GM23338 (cell line): ENCODE results near the gene CDH4. TPM values are rescaled to one million over a fixed set of nuclear protein-coding genes. Genes with fewer than 3 reads are reported as not detected.

Experiments
- ATAC-seq: fragments of 200-7000 bp; cut with Tn5 transposase; 3 replicates; pipeline ENCODE4 v1.9.1; 2020
- DNase-seq: peaks from one replicate; pipeline ENCODE4 v3.0.0-alpha.2; 2015; ENCODE audit warnings: low spot score
- H2AFZ ChIP-seq: fragments of 200-600 bp; sonication (generic); 2 replicates; pipeline ENCODE4 v1.8.0; 2016; ENCODE audit warnings: antibody characterized with exemption, mild to moderate bottlenecking, moderate library complexity
- H3F3A ChIP-seq: fragments of 200-600 bp; sonication (generic); replicated peaks from 2 replicates; pipeline ENCODE4 v1.8.0; 2017; ENCODE audit warnings: antibody characterized with exemption, mixed run types, low read depth
- H3K27ac ChIP-seq: fragments of 200-600 bp; sonication (generic); 2 replicates; pipeline ENCODE4 v1.6.1; 2016; ENCODE audit warnings: low read depth
- H3K27me3 ChIP-seq: fragments of 200-600 bp; sonication (generic); 2 replicates; pipeline ENCODE4 v1.8.0; 2016; ENCODE audit warnings: mild to moderate bottlenecking, mixed run types, moderate library complexity; ENCODE audit not compliant: insufficient read depth
- H3K36me3 ChIP-seq: fragments of 200-600 bp; sonication (generic); 2 replicates; pipeline ENCODE4 v1.8.0; 2016; ENCODE audit warnings: mild to moderate bottlenecking; ENCODE audit not compliant: insufficient read depth
- H3K4me1 ChIP-seq: fragments of 200-600 bp; sonication (generic); 2 replicates; pipeline ENCODE4 v1.8.0; 2016; ENCODE audit warnings: mild to moderate bottlenecking, moderate library complexity; ENCODE audit not compliant: insufficient read depth
- H3K4me2 ChIP-seq: fragments of 200-600 bp; sonication (generic); 2 replicates; pipeline ENCODE4 v1.7.1; 2017; ENCODE audit warnings: mixed run types
- H3K4me3 ChIP-seq: fragments of 200-600 bp; sonication (generic); 2 replicates; pipeline ENCODE4 v1.6.1; 2016; ENCODE audit warnings: mixed run types
- H3K79me2 ChIP-seq: fragments of 200-600 bp; sonication (generic); replicated peaks from 2 replicates; pipeline ENCODE4 v1.8.0; 2017; ENCODE audit warnings: mild to moderate bottlenecking; ENCODE audit not compliant: insufficient read depth
- H3K9me2 ChIP-seq: fragments of 200-600 bp; sonication (generic); 2 replicates; pipeline ENCODE4 v1.8.0; 2017; ENCODE audit not compliant: insufficient read depth
- H4K20me1 ChIP-seq: fragments of 200-600 bp; sonication (generic); replicated peaks from 2 replicates; pipeline ENCODE4 v1.8.0; 2017; ENCODE audit warnings: mild to moderate bottlenecking; ENCODE audit not compliant: insufficient read depth
- H3K27ac Mint-ChIP-seq: 2 replicates; pipeline ENCODE4 v1.8.0; 2020; ENCODE audit warnings: inconsistent platforms, mild to moderate bottlenecking, moderate library complexity, mixed read lengths
- H3K27me3 Mint-ChIP-seq: 3 replicates; pipeline ENCODE4 v1.8.0; 2022; ENCODE audit warnings: low read depth, mild to moderate bottlenecking, moderate library complexity, mixed read lengths, inconsistent platforms; ENCODE audit not compliant: insufficient read depth, poor library complexity
- H3K36me3 Mint-ChIP-seq: 3 replicates; pipeline ENCODE4 v1.8.0; 2021; ENCODE audit warnings: low read depth, mild to moderate bottlenecking, inconsistent platforms, moderate library complexity, mixed read lengths
- H3K4me1 Mint-ChIP-seq: 3 replicates; pipeline ENCODE4 v1.8.0; 2020; ENCODE audit warnings: mild to moderate bottlenecking, inconsistent platforms, mixed read lengths
- H3K4me3 Mint-ChIP-seq: 3 replicates; pipeline ENCODE4 v1.8.0; 2021; ENCODE audit warnings: moderate library complexity, mild to moderate bottlenecking, inconsistent platforms, mixed read lengths
- H3K9me3 Mint-ChIP-seq: 3 replicates; pipeline ENCODE4 v1.8.0; 2020; ENCODE audit warnings: moderate library complexity, mild to moderate bottlenecking, inconsistent platforms, mixed read lengths
- CREB1 ChIP-seq: fragments of 250-450 bp; sonication (Bioruptor Pico); IDR thresholded peaks from 2 replicates; pipeline ENCODE4 v1.5.0; 2020; ENCODE audit warnings: low read depth, mild to moderate bottlenecking, moderate library complexity
- CTCF ChIP-seq, 2 experiments: fragments of 200-600 bp in 1 of 2; sonication (generic) in 1 of 2; conservative IDR thresholded peaks; 2 replicates each; pipeline versions ENCODE4 v1.5.1 to v1.6.1; 2016 to 2017; ENCODE audit warnings: antibody characterized with exemption in 2 of 2, low read depth in 2 of 2, mild to moderate bottlenecking in 2 of 2, moderate library complexity in 1 of 2
- ETS1 ChIP-seq: IDR thresholded peaks from 2 replicates; pipeline ENCODE4 v1.6.1; 2016; ENCODE audit warnings: antibody characterized with exemption
- EZH2 ChIP-seq: fragments of 200-600 bp; sonication (generic); IDR thresholded peaks from one replicate; pipeline ENCODE4 v1.8.0; 2017; ENCODE audit warnings: antibody characterized with exemption, mild to moderate bottlenecking, low read depth; ENCODE audit not compliant: unreplicated experiment
- EZH2phosphoT487 ChIP-seq: fragments of 200-600 bp; sonication (generic); IDR thresholded peaks from one replicate; pipeline ENCODE4 v1.8.1; 2018; ENCODE audit warnings: antibody characterized with exemption; ENCODE audit not compliant: unreplicated experiment
- JUNB ChIP-seq: IDR thresholded peaks from one replicate; pipeline ENCODE4 v1.6.1; 2016; ENCODE audit warnings: antibody characterized with exemption; ENCODE audit not compliant: unreplicated experiment
- NANOG ChIP-seq: IDR thresholded peaks from 2 replicates; pipeline ENCODE4 v1.6.1; 2016; ENCODE audit warnings: antibody characterized with exemption, borderline replicate concordance
- POLR2AphosphoS5 ChIP-seq: IDR thresholded peaks from 2 replicates; pipeline ENCODE4 v1.6.1; 2016; ENCODE audit warnings: antibody characterized with exemption, low read depth
- REST ChIP-seq: IDR thresholded peaks from one replicate; pipeline ENCODE4 v1.6.1; 2018; ENCODE audit warnings: antibody characterized with exemption; ENCODE audit not compliant: unreplicated experiment
- STAT1 ChIP-seq: IDR thresholded peaks from one replicate; pipeline ENCODE4 v1.6.1; 2016; ENCODE audit warnings: antibody characterized with exemption; ENCODE audit not compliant: unreplicated experiment
- ZNF114 ChIP-seq: fragments of 250-450 bp; sonication (Bioruptor Pico); IDR thresholded peaks from 2 replicates; pipeline ENCODE4 v1.5.0; 2020; ENCODE audit warnings: mild to moderate bottlenecking, moderate library complexity
- ZNF331 ChIP-seq: fragments of 250-450 bp; sonication (Bioruptor Pico); IDR thresholded peaks from 2 replicates; pipeline ENCODE4 v1.5.0; 2020; ENCODE audit warnings: low read depth, mild to moderate bottlenecking, moderate library complexity
- ZNF462 ChIP-seq: fragments of 250-450 bp; sonication (Bioruptor Pico); IDR thresholded peaks from 2 replicates; pipeline ENCODE4 v1.5.0; 2020; ENCODE audit warnings: mild to moderate bottlenecking, moderate library complexity
- polyA plus RNA-seq: library from polyadenylated mRNA; unstranded; fragments of >200 nt; fragmentation: Nextera tagmentation; extraction: Ambion mirVana; gene quantifications from 2 replicates; pipeline ENCODE4 v1.2.1, GENCODE V29; 2016
- total RNA-seq: library from RNA; depleted of rRNA; stranded (reverse); fragments of >200 nt; shearing (Covaris generic); gene quantifications from 2 replicates; pipeline ENCODE4 v1.2.3, GENCODE V29; 2014

The CDH4 gene
- total and polyA plus RNA-seq, 2 experiments from 2014 or later: 1.2 to 4.2 TPM

GRCh38 chr20:61967300-61967699 is 715.2 kb downstream of the CDH4 start:
- Mint-ChIP-seq H3K27me3 (peaks cover 3% of the 10 kb centered on the region), H3K4me1 (peaks cover 2% of the 10 kb centered on the region; the same call in 1 of the 3 replicates)

More at GRCh38 chr20:61967300-61967699, 715.2 kb downstream of the CDH4 start:
- H3K4me2 ChIP-seq: no peak overlapping the region
- H4K20me1 ChIP-seq: no peaks in the 10 kb centered on the region
- H3K9me2 ChIP-seq: no peaks in the 10 kb centered on the region
- no peaks in the 10 kb centered on the region; the same call in 1 of the 2 replicates for H3K4me1 ChIP-seq
- H3K36me3 Mint-ChIP-seq: peaks cover 3% of the 10 kb centered on the region
- no peak for TF ChIP-seq NANOG
- no peak for TF ChIP-seq REST
- TF ChIP-seq EZH2: no peak
- TF ChIP-seq EZH2phosphoT487: no peak
- TF ChIP-seq JUNB: no peak
- no peak for TF ChIP-seq ZNF462
- TF ChIP-seq CTCF (conservative IDR thresholded peaks at IDR 0.05; ENCODE audit: low read depth in 2 of 2): no peak
- TF ChIP-seq CREB1 (CRISPR knock-in tag): no peak
- TF ChIP-seq ETS1: no peak
- no peak for TF ChIP-seq ZNF114 (CRISPR knock-in tag)
- no peak for TF ChIP-seq ZNF331 (CRISPR knock-in tag)
- TF ChIP-seq STAT1: no peak
- no peak for TF ChIP-seq POLR2AphosphoS5
- no peak overlapping the region for H3K4me3 Mint-ChIP-seq
- H2AFZ ChIP-seq: no peak overlapping the region
- DNase-seq (no peak), ATAC-seq (no peak)
- no peak overlapping the region for H3K4me3 ChIP-seq
- no peaks in the 10 kb centered on the region for H3K36me3 ChIP-seq
- H3K27ac Mint-ChIP-seq: no peak overlapping the region
- no peaks in the 10 kb centered on the region for H3K79me2 ChIP-seq
- H3K9me3 Mint-ChIP-seq: no peaks in the 10 kb centered on the region
- no peak overlapping the region for H3K27ac ChIP-seq
- no peaks in the 10 kb centered on the region for H3K27me3 ChIP-seq
- H3F3A ChIP-seq: no peaks in the 10 kb centered on the region; the same call in 1 of the 2 replicates
